HuH-7 (cell line): Measurements from ENCODE around the gene MLYCD.

Source experiments
- DNase-seq: peaks from one replicate; pipeline ENCODE4 v3.0.0; 2011; ENCODE audit warnings: low spot score

Gene MLYCD

DNA sequence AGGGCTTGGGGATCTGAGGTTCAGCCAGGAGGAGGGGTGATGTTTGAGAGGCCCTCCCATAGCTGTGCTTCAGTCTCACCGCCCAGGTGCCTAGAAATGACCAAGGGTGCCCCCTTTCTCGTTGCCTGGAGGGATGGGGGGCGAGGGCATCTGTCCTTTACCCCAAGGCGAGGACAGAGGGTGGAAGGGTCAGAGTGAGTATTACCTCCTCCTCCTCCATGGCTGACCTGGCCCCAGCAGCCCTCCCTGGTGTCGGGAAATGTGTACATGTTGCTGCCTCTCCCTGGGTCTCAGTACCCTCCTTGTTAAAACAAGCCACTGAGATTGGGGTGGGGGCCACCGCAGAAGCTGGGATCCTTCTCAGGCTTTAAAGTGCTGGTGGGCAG lies 71.5 kb downstream of the MLYCD start:
- DNase-seq: no peak

DNA sequence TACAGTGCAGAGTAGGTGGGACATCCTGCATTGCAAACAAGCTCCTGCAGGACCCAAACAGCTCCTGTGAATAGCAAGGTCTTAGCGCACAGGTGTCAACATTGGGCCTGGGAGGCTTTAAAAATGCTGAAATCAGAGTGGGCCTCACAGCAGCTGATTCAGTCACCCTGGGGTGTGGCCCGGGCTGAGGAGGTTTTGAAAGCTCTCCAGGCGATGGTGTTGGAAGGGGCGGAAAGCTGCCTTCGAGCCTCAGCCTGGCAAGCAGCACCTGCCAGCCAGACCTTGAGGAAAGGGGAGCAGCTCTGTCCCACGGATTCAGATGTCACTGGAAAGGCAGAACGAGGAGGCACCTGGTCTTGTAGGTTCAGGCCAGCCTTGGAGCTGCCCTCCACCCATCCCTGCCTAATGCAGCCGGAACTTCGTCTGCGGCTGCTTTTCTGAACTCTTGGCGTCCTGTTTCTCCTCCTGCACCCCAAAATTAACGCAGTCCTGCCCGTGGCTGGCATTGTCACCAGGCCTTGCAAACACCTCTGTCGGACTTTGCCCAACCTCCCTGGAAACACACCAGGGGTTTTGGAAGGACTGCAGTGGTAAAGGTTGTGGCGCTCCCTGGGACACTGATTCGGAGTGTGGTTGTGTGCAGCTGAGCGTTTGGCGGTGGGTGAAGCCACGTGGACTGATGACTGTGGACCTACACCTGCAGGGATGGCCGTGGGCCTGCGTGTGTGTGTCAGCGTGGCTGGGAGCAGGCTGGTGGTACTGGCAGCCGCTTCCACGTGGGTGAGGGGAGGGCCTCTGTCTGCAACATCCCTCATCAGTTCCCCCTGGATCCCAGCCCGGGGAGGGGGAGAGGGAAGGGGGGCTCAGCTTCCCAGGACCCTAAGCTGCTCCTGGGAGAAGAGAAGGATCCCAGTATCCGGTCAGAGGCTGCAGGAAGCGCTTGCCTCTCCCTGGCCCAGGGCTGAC lies 72.5 kb downstream of the MLYCD start:
- no peak for DNase-seq

GRCh38 chr16:83972256-83973008 lies 73.5 kb downstream of the MLYCD start:
- no peak for DNase-seq

- no peak for DNase-seq
Observed at GRCh38 chr16:83973077-83973476, 74.2 kb downstream of the MLYCD start.

DNA sequence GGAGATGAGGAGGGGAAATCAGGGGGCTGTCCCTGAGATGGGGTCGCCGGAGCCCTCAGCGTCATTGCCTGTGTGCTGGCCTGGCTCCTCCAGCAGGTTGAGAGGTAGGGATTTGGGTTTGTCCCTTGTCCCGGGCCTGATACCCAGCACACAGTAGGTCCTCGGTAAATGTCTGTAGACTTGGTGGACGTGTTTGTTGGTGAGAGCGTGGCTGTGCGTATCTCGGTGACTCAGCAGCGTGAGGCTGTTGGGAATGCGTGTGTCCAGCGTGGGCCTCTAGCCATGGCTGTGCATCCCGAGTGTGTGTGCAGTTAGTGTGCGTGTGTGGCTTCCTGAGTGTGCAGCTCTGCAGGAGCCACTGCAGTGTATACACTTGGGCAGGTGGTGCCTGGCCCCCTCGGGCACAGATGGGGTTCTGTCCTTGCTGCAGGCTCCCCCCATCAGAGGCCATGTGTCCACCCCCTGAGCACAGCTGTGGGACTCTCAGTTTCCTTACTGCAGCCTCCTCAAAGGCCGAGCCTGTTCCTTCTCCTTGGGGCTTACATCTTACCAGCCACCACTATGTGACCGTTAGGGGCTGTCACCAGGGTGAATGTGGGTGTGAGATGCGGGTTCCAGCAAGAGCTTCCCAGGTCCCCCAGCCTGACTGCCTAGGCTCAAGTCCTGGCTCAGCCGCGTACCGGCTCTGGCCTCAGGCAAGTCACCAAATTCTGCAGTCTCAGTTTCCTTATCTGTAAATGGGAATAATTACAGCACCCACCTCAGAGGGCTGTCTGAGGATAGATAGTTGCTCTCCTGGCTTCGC lies 74.9 kb downstream of the MLYCD start:
- no peak for DNase-seq

DNA sequence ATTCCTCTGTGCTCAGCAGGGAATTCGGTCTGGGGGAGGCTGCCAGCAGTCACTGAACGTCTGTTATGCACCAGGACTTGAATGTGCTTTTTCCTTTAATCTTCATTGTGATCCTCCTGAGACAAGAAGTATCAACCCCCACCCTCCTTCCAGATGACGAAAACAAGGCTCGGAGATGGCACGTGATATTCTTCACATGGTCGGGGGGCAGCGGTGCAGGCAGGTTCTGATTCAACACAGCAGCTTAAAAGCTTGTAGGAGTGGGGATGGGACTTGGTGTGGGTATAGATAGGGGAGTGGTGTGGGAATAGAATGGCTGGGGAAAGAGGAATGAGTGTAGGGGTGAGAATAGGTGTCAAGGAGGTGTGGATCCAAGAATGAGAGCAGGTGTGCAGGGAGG lies 75.6 kb downstream of the MLYCD start:
- no peak for DNase-seq

DNA sequence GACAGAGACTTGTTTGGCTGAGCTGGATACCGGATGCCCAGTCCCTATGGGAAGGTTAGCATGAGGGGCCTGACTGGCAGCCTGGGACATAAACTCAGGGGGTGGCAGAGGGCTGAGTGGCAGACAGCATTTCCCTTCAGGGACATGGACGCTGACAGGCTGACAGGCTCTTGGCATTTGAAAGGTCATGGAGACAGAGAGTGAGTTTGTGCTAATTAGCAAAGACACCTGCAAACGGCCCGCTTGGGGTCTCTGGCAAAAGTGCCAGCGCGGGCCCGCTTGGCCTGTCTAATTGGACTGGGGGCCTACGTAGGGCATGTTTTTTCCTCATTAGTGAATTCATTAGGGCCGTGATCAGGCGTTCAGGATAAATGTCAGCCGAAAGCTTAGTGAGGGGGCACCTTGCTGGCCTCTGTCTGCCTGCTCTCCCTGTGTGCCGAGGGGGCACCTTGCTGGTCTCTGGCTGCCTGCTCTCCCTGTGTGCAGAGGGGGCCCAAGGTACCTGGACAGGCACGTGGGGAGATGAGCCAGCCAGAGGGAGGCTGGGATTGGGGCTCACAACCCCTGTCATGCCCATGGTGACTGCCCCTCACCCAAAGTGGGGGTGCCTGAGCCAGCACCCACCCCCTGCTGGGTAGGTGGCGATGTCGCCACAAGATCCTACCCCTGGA lies 76.8 kb downstream of the MLYCD start:
- DNase-seq: no peak
